Neuronal stem cell (in vitro differentiated cells): Measurements from ENCODE around the gene TRIM45.

Source experiments
- DNase-seq: peaks from one replicate; pipeline ENCODE4 v3.0.0-alpha.2; 2013; ENCODE audit warnings: low spot score
- H2AFZ ChIP-seq: one replicate; pipeline ENCODE4 v1.6.1; 2013; ENCODE audit warnings: mild to moderate bottlenecking, low read length, inconsistent platforms
- H2AK5ac ChIP-seq: 2 replicates; pipeline ENCODE4 v1.6.1; 2013; ENCODE audit warnings: low read depth, mild to moderate bottlenecking, inconsistent platforms, low read length, moderate library complexity, mixed read lengths
- H2BK120ac ChIP-seq: 2 replicates; pipeline ENCODE4 v1.6.1; 2013; ENCODE audit warnings: low read depth, mild to moderate bottlenecking, inconsistent platforms, low read length, moderate library complexity, mixed read lengths
- H2BK12ac ChIP-seq: one replicate; pipeline ENCODE4 v1.6.1; 2013; ENCODE audit warnings: low read length, inconsistent platforms
- H2BK15ac ChIP-seq: 2 replicates; pipeline ENCODE4 v1.6.1; 2013; ENCODE audit warnings: mild to moderate bottlenecking, low read length, inconsistent platforms, mixed read lengths
- H2BK5ac ChIP-seq: one replicate; pipeline ENCODE4 v1.6.1; 2013; ENCODE audit warnings: inconsistent platforms, mild to moderate bottlenecking, low read length, moderate library complexity
- H3K14ac ChIP-seq: one replicate; pipeline ENCODE4 v1.6.1; 2013; ENCODE audit warnings: low read length, inconsistent platforms
- H3K18ac ChIP-seq: 2 replicates; pipeline ENCODE4 v1.6.1; 2013; ENCODE audit warnings: low read length, inconsistent platforms
- H3K23ac ChIP-seq: 2 replicates; pipeline ENCODE4 v1.6.1; 2013; ENCODE audit warnings: low read depth, mild to moderate bottlenecking, mixed read lengths, low read length, inconsistent platforms; ENCODE audit not compliant: poor library complexity
- H3K27ac ChIP-seq: replicated peaks from 3 replicates; pipeline ENCODE4 v1.5.1; 2013; ENCODE audit warnings: low read length, inconsistent platforms
- H3K27me3 ChIP-seq, 3 experiments: 2 replicates each; pipeline ENCODE4 v1.6.1; 2013; ENCODE audit warnings: low read length in 3 of 3, mild to moderate bottlenecking in 2 of 3, inconsistent platforms in 1 of 3, low read depth in 1 of 3, mixed read lengths in 1 of 3, moderate library complexity in 1 of 3; ENCODE audit not compliant: control insufficient read depth in 3 of 3, insufficient read depth in 3 of 3
- H3K36me3 ChIP-seq, 2 donors: replicated peaks in 1 of 2; 2 replicates each; pipeline ENCODE4 v1.6.1; 2013; ENCODE audit warnings: low read length in 2 of 2; ENCODE audit not compliant: control insufficient read depth in 2 of 2, insufficient read depth in 2 of 2
- H3K4ac ChIP-seq: 2 replicates; pipeline ENCODE4 v1.6.1; 2013; ENCODE audit warnings: inconsistent platforms, mild to moderate bottlenecking, low read length, moderate library complexity
- H3K4me1 ChIP-seq, 2 donors: 1 replicate in 1 of 2; 2 replicates in 1 of 2; pipeline ENCODE4 v1.6.1; 2013; ENCODE audit warnings: low read length in 2 of 2, low read depth in 1 of 2; ENCODE audit not compliant: control insufficient read depth in 2 of 2, insufficient read depth in 1 of 2
- H3K4me2 ChIP-seq: one replicate; pipeline ENCODE4 v1.6.1; 2013; ENCODE audit warnings: mild to moderate bottlenecking, low read length, inconsistent platforms; ENCODE audit not compliant: insufficient read depth, poor library complexity, severe bottlenecking
- H3K4me3 ChIP-seq, 2 donors: 2 replicates each; pipeline ENCODE4 v1.5.1; 2013; ENCODE audit warnings: low read length in 2 of 2, mild to moderate bottlenecking in 2 of 2, inconsistent platforms in 1 of 2, moderate library complexity in 1 of 2
- H3K79me1 ChIP-seq: one replicate; pipeline ENCODE4 v1.6.1; 2013; ENCODE audit warnings: low read depth, mild to moderate bottlenecking, inconsistent platforms, low read length, moderate library complexity
- H3K9ac ChIP-seq: one replicate; pipeline ENCODE4 v1.6.1; 2013; ENCODE audit warnings: mild to moderate bottlenecking, low read depth, low read length, inconsistent platforms; ENCODE audit not compliant: poor library complexity
- H3K9me3 ChIP-seq, 2 donors: replicated peaks in 1 of 2; 2 replicates each; pipeline versions ENCODE3 to v1.6.1; 2013; ENCODE audit warnings: low read length in 2 of 2, mild to moderate bottlenecking in 2 of 2, inconsistent platforms in 1 of 2, low read depth in 1 of 2, mixed read lengths in 1 of 2, moderate library complexity in 1 of 2; ENCODE audit not compliant: control insufficient read depth in 2 of 2, insufficient read depth in 1 of 2
- H4K8ac ChIP-seq: one replicate; pipeline ENCODE4 v1.6.1; 2013; ENCODE audit warnings: low read depth, mild to moderate bottlenecking, inconsistent platforms, low read length, moderate library complexity
- H4K91ac ChIP-seq: one replicate; pipeline ENCODE4 v1.6.1; 2013; ENCODE audit warnings: low read length, low read depth, mild to moderate bottlenecking, inconsistent platforms; ENCODE audit not compliant: poor library complexity
- WGBS, 2 donors: extraction: QIAGEN DNeasy Blood & Tissue Kit; methylation state at CpG; one replicate each; pipeline ENCODE4 v1.1.7; 2013; ENCODE audit warnings: missing lambda C conversion rate in 2 of 2, mixed read lengths in 1 of 2; ENCODE audit not compliant: insufficient read length in 2 of 2, insufficient replicate concordance in 1 of 2; ENCODE audit errors: extremely low coverage in 2 of 2; 5-methylcytosine and 5-hydroxymethylcytosine counted together

Gene TRIM45

GRCh38 chr1:117110774-117111173 is 10.8 kb downstream of the TRIM45 start:
- no peak overlapping the region for H2BK15ac ChIP-seq
- no peak overlapping the region for H2AK5ac ChIP-seq
- H3K79me1 ChIP-seq, result no peaks in the 10 kb centered on the region
- H4K91ac ChIP-seq, result no peak overlapping the region
- no peak overlapping the region for H3K4me2 ChIP-seq
- peaks cover 0 to 7% of the 10 kb centered on the region in 2 donors for H3K4me1 ChIP-seq
- peaks cover 29 to 93% of the 10 kb centered on the region in 2 donors for H3K36me3 ChIP-seq
- H2BK5ac ChIP-seq, result no peak overlapping the region
- no peak for DNase-seq
- no peak overlapping the region for H3K23ac ChIP-seq
- H3K18ac ChIP-seq, result no peak overlapping the region
- H3K14ac ChIP-seq, result no peak overlapping the region
- H3K9ac ChIP-seq, result no peak overlapping the region
- H4K8ac ChIP-seq, result no peak overlapping the region
- H2AFZ ChIP-seq, result no peak overlapping the region
- no peak overlapping the region for H2BK12ac ChIP-seq
- no peak overlapping the region for H2BK120ac ChIP-seq
- H3K27me3 ChIP-seq, result no peaks in the 10 kb centered on the region
- H3K9me3 ChIP-seq, result no peaks in the 10 kb centered on the region
- WGBS, 2 donors, result no CpG with 5 or more reads among the region's 2 CpGs
- H3K27ac ChIP-seq, result no peak overlapping the region
- no peak overlapping the region for H3K4me3 ChIP-seq
- no peak overlapping the region for H3K4ac ChIP-seq

- H3K9me3 ChIP-seq, result no peaks in the 10 kb centered on the region
- no peak overlapping the region for H4K91ac ChIP-seq
- H2BK120ac ChIP-seq, result no peak overlapping the region
- H3K23ac ChIP-seq, result no peak overlapping the region
- no peak overlapping the region for H3K4me3 ChIP-seq
- DNase-seq, result no peak
- no peak overlapping the region for H2BK15ac ChIP-seq
- H3K4me1 ChIP-seq, result peaks cover 0 to 2% of the 10 kb centered on the region in 2 donors
- no peak overlapping the region for H3K4ac ChIP-seq
- H3K36me3 ChIP-seq, result peaks cover 19 to 91% of the 10 kb centered on the region in 2 donors
- H3K27ac ChIP-seq, result no peak overlapping the region
- H3K27me3 ChIP-seq, result no peaks in the 10 kb centered on the region
- WGBS, 2 donors, result no CpG with 5 or more reads among the region's 2 CpGs
- no peak overlapping the region for H4K8ac ChIP-seq
- no peaks in the 10 kb centered on the region for H3K79me1 ChIP-seq
- no peak overlapping the region for H3K9ac ChIP-seq
- H2BK12ac ChIP-seq, result no peak overlapping the region
- no peak overlapping the region for H2AFZ ChIP-seq
- no peak overlapping the region for H2BK5ac ChIP-seq
- H2AK5ac ChIP-seq, result no peak overlapping the region
- no peak overlapping the region for H3K18ac ChIP-seq
- H3K14ac ChIP-seq, result no peak overlapping the region
- H3K4me2 ChIP-seq, result no peak overlapping the region
These were observed 14.2 kb downstream of the TRIM45 start for GRCh38 chr1:117107364-117107763.

DNA sequence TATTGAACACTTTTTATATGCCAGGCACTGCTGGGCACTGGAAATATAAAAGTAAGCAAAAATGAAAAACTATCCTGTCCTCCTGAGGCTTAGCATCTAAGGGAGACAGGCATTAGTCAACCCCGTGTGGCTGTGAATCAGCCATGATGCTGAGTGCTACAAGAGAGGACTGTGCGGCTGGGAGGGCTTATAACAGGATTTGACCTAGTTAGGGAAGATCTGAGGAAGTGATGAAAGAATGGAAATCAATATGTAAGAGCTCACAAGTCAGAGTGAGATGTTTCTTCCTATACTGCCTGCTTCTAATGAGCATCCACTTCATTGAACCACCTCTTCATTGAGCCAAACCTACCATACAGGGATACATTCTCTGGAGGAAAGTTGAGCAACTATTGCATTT is 15.1 kb downstream of the TRIM45 start:
- no peak overlapping the region for H3K4me3 ChIP-seq
- no peak for DNase-seq
- no peak overlapping the region for H2BK12ac ChIP-seq
- H2BK120ac ChIP-seq, result no peak overlapping the region
- no peak overlapping the region for H3K4ac ChIP-seq
- peaks cover 18 to 93% of the 10 kb centered on the region in 2 donors for H3K36me3 ChIP-seq
- no peak overlapping the region for H4K8ac ChIP-seq
- no peak overlapping the region for H4K91ac ChIP-seq
- no peak overlapping the region for H3K23ac ChIP-seq
- no peak overlapping the region for H3K14ac ChIP-seq
- no CpG with 5 or more reads among the region's 2 CpGs for WGBS, 2 donors
- no peak overlapping the region for H2BK5ac ChIP-seq
- H2AFZ ChIP-seq, result no peak overlapping the region
- no peaks in the 10 kb centered on the region for H3K4me1 ChIP-seq
- no peak overlapping the region for H3K9ac ChIP-seq
- H3K18ac ChIP-seq, result no peak overlapping the region
- no peaks in the 10 kb centered on the region for H3K79me1 ChIP-seq
- no peak overlapping the region for H2BK15ac ChIP-seq
- no peaks in the 10 kb centered on the region for H3K27me3 ChIP-seq
- no peak overlapping the region for H3K27ac ChIP-seq
- H3K9me3 ChIP-seq, result no peaks in the 10 kb centered on the region
- H3K4me2 ChIP-seq, result no peak overlapping the region
- H2AK5ac ChIP-seq, result no peak overlapping the region

DNA sequence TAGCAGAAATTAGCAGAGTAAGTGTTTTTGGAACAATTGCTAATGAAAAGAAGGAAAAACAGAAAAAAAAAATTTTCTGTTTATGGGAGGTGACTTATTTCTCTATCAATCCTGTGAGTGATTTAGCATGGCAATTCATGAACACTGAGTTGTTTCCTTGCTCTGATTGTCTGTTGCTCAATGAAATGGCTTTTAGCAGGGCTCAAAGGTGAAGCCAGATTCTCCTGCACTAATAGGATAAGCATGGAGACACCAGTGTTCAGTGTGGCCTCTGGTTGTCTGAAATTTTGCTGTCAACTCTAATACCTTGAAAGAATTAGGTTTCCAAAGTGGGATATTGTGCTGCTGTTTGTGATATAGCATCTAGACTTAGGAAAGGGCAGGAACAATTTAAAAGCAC is 15.8 kb downstream of the TRIM45 start:
- no peak overlapping the region for H3K27ac ChIP-seq
- H3K79me1 ChIP-seq, result no peaks in the 10 kb centered on the region
- no peak overlapping the region for H3K4ac ChIP-seq
- H3K27me3 ChIP-seq, result no peaks in the 10 kb centered on the region
- no peak overlapping the region for H4K91ac ChIP-seq
- no peak overlapping the region for H3K9ac ChIP-seq
- no peak overlapping the region for H4K8ac ChIP-seq
- DNase-seq, result no peak
- no peak overlapping the region for H2BK5ac ChIP-seq
- H2AFZ ChIP-seq, result no peak overlapping the region
- no peaks in the 10 kb centered on the region for H3K4me1 ChIP-seq
- no peaks in the 10 kb centered on the region for H3K9me3 ChIP-seq
- no peak overlapping the region for H3K14ac ChIP-seq
- no peak overlapping the region for H3K4me3 ChIP-seq
- H2BK120ac ChIP-seq, result no peak overlapping the region
- no peak overlapping the region for H2BK12ac ChIP-seq
- H3K4me2 ChIP-seq, result no peak overlapping the region
- H2BK15ac ChIP-seq, result no peak overlapping the region
- H3K23ac ChIP-seq, result no peak overlapping the region
- no peak overlapping the region for H2AK5ac ChIP-seq
- peaks cover 20 to 92% of the 10 kb centered on the region in 2 donors for H3K36me3 ChIP-seq
- H3K18ac ChIP-seq, result no peak overlapping the region
